Tibial nerve (tissue), 4 donors: ENCODE data around the gene COX19.

Experiments used
- EP300 ChIP-seq, 2 donors: sonication (generic); formaldehyde crosslinking; IDR thresholded peaks; one replicate each; pipeline ENCODE4 v1.6.1; 2017; ENCODE audit warnings: antibody characterized with exemption in 2 of 2, mild to moderate bottlenecking in 1 of 2
- POLR2A ChIP-seq, 2 donors: fragments of 450-650 bp; IDR thresholded peaks; one replicate each; pipeline ENCODE4 v1.6.1; 2017; ENCODE audit warnings: antibody characterized with exemption in 2 of 2, mild to moderate bottlenecking in 2 of 2, moderate library complexity in 2 of 2
- TF ChIP-seq, protein P1 (sequence below), 5 experiments: fragments of 200-600 bp in 3 of 5; fragments of 450-650 bp in 2 of 5; sonication (generic) in 3 of 5; IDR thresholded peaks; one replicate each; pipeline ENCODE4 v1.5.1; 2016 to 2019; ENCODE audit warnings: antibody characterized with exemption in 5 of 5, mild to moderate bottlenecking in 3 of 5, moderate library complexity in 2 of 5

DNA sequence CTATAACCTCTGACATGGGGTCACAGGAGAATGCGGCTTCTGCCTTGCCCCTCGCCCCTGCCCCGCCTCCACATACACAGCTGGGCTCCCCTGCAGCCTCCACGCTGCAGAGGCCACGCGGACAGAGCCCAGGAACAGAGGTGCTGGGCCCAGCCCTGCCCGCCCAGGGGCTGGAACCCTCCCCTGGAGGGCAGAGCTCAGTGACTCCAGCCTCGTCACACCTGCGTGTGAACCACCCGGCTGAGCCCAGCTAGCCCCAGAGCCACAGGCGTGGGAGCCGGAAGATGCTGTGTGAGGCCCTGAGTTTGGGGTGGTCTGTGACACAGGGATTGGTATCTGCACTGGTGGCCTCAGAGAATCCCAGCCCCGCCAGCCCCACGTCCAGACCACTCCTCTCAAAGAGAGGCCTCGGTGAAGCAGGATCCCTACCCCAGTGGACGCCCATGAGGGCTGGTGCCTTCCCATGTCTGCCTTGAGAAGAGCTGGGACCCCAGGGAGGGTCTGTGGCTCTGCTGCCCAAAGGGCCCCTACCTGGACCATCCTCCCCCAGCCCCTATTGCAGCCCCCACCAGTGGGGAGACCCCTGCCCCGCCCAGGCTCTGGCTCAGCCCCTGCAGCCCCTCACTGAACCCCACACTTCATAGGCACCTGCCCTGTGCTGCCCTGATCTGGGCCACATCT, 12.8 kb downstream of the COX19 start:
- TF ChIP-seq, protein P1, sequence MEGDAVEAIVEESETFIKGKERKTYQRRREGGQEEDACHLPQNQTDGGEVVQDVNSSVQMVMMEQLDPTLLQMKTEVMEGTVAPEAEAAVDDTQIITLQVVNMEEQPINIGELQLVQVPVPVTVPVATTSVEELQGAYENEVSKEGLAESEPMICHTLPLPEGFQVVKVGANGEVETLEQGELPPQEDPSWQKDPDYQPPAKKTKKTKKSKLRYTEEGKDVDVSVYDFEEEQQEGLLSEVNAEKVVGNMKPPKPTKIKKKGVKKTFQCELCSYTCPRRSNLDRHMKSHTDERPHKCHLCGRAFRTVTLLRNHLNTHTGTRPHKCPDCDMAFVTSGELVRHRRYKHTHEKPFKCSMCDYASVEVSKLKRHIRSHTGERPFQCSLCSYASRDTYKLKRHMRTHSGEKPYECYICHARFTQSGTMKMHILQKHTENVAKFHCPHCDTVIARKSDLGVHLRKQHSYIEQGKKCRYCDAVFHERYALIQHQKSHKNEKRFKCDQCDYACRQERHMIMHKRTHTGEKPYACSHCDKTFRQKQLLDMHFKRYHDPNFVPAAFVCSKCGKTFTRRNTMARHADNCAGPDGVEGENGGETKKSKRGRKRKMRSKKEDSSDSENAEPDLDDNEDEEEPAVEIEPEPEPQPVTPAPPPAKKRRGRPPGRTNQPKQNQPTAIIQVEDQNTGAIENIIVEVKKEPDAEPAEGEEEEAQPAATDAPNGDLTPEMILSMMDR (IDR thresholded peaks at IDR 0.05): no peak
- no peak for TF ChIP-seq POLR2A (IDR thresholded peaks at IDR 0.05)
- no peak for TF ChIP-seq EP300 (IDR thresholded peaks at IDR 0.05)
